Activated naive CD8-positive, alpha-beta T cell treated with anti-CD3 and anti-CD28 coated beads, Interleukin-2, amount 10 ng/mL, durations not matched to agents 7 days and 5 days (primary cell): ENCODE data around the gene PRICKLE3. TPM values are rescaled to one million over a fixed set of nuclear protein-coding genes. Genes with fewer than 3 reads are reported as not detected.
A peak's percentile ranks its signal among the peaks of the same experiment; 100 is the strongest.
"Not testable (repeated sequence)": the region's sequence is repeated elsewhere in the genome, so short reads cannot be mapped to it uniquely, and the experiment has no call there.

ENCODE experiments used
- ATAC-seq: fragments of 150-1000 bp; cut with Tn5 transposase; one replicate; pipeline ENCODE4 v1.10.0; 2021; ENCODE audit warnings: low read depth, moderate library complexity
- POLR2A ChIA-PET: fragments of 350-600 bp; sonication (Branson Sonifier 250); formaldehyde crosslinking; loops from one replicate; lab custom pipeline; 2021; ENCODE audit warnings: antibody characterized with exemption; lab: Charles Lee
- DNase-seq: peaks from one replicate; pipeline ENCODE4 v3.0.0; 2021
- H3K27ac Mint-ChIP-seq: one replicate; pipeline ENCODE4 v1.8.0; 2022; ENCODE audit warnings: mild to moderate bottlenecking, mixed read lengths
- H3K27me3 Mint-ChIP-seq: one replicate; pipeline ENCODE4 v1.8.0; 2022; ENCODE audit warnings: mild to moderate bottlenecking, moderate library complexity, mixed read lengths
- H3K36me3 Mint-ChIP-seq: one replicate; pipeline ENCODE4 v1.8.0; 2021; ENCODE audit warnings: mild to moderate bottlenecking, mixed read lengths
- H3K4me1 Mint-ChIP-seq: one replicate; pipeline ENCODE4 v1.8.0; 2021; ENCODE audit warnings: mixed read lengths
- H3K4me3 Mint-ChIP-seq: one replicate; pipeline ENCODE4 v1.8.0; 2022; ENCODE audit warnings: mild to moderate bottlenecking, moderate library complexity, mixed read lengths
- H3K9me3 Mint-ChIP-seq: one replicate; pipeline ENCODE4 v1.8.0; 2021; ENCODE audit warnings: mixed read lengths
- total RNA-seq, 2 experiments: library from RNA; stranded (reverse); gene quantifications; one replicate each; pipeline ENCODE4 v1.2.3, GENCODE V29; 2021

Gene PRICKLE3
- total RNA-seq, 2 experiments from 2014 or later = 16.1 to 16.7 TPM

DNA sequence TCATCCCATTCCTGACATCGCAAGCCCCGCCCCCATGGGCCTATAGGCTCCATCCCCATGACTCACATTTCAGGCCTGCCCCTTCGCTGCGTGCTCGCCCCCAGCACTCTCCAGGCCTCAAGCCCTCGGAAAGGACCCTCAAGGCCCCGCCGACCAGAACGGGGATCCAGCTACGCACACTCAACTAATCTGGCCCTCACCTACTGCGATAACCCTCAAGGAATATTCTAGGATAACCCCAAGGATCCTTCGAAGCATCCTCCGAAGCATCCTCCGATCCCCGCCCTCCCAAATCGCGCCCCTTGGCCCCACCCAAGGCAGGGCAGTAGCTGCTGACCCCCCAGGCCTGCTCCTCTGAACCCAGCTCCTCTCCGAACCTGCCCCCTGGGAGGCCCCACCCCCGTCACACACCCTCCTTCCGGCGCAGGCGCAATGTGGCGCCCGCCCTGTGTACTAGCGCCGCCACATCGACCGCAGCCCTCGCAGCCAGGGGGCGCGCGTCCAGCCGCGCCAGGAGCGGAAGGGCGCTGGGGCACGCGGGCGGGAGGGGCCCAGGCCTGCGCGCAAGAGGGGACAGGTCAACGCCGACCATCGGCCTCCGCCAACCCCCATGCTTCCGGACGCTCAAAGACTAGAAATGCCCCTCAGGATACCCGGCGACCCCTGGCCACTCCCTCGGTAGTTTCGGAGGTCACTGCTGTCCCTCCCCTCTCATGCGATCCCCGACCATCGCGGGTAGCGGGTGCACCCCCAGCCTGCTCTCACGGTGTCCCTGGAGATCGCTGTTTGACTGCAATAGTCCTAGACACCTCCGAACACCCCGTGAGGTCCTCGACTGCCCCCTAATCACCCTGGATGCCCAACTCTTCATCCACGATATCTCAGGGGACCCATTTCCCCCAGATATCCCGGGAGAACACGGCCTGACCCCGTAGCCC is 30.0 kb downstream of the PRICKLE3 start:
- H3K9me3 Mint-ChIP-seq = no peaks in the 10 kb centered on the region
- DNase-seq (peak; percentile 88), ATAC-seq (peak; percentile 92)
- peak overlapping the region; percentile 94 for H3K4me3 Mint-ChIP-seq
- peak overlapping the region; percentile 97 for H3K27ac Mint-ChIP-seq
- H3K4me1 Mint-ChIP-seq = peaks cover 17% of the 10 kb centered on the region
- no peaks in the 10 kb centered on the region for H3K36me3 Mint-ChIP-seq
- POLR2A ChIA-PET = interaction anchor here (0.6 to 1.5 kb wide), 10 partner anchors 10 to 767 kb away, joined by 3 to 7 read pairs (median 3); partner anchors contain the start of genes GRIPAP1, PLP2 and TFE3
- H3K27me3 Mint-ChIP-seq = no peaks in the 10 kb centered on the region

DNA sequence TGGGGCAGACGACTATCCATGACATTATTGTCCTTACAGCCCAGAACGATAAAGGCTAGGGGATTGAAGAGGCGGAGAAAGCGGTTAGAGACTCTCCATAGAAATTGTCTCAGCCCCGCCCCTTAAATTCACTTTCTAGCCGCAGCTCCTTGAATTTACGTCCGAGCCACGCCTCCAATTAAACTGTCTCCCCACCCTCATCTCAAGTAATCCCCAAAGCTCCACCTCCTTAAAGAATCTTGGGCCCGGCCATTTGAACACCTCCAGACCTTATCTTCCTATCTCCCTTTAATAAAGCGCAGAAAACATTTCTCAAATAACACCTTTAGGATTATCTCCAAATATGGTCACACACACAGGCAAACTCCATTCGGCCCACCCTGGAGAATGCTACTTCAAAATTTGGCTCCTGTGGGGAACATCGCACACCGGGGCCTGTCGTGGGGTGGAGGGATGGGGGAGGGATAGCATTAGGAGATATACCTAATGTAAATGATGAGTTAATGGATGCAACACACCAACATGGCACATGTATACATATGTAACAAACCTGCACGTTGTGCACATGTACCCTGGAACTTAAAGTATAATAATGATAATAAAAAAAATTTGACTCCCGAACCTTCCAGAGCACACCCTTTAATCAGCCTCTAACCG is 30.8 kb downstream of the PRICKLE3 start:
- ATAC-seq = peak; percentile 18
- Mint-ChIP-seq H3K4me1 (peaks cover 15% of the 10 kb centered on the region), H3K27me3 (no peaks in the 10 kb centered on the region), H3K36me3 (no peaks in the 10 kb centered on the region), H3K27ac (peak overlapping the region; percentile 97), H3K9me3 (no peaks in the 10 kb centered on the region), H3K4me3 (peak overlapping the region; percentile 94)
- DNase-seq = no peak
- POLR2A ChIA-PET = interaction anchor here (0.6 to 1.5 kb wide), 10 partner anchors 11 to 413 kb away, joined by 3 to 7 read pairs (median 3); partner anchors contain the start of genes GRIPAP1, PLP2 and TFE3

DNA sequence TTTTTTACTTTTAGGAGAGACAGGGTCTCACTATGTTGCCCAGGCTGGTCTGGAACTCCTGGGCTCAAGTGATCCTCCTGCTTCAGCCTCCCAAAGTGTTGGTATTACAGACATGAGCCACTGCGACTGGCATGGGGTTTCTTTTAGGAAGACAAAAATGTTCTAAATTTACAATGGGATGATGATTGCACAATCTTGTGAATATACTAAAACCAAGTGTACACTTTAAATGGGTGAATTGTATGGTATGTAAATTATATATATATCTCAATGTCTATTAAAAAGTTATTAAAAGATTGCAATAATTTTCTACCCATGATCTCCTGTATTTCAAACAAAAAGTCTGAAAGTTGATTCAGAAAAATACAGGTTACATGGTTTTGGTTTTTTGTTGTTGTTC is 32.7 kb downstream of the PRICKLE3 start:
- H3K4me1 Mint-ChIP-seq = peaks cover 15% of the 10 kb centered on the region
- DNase-seq (no peak), ATAC-seq (no peak)
- no peaks in the 10 kb centered on the region for H3K27me3 Mint-ChIP-seq
- no peaks in the 10 kb centered on the region for H3K9me3 Mint-ChIP-seq
- H3K4me3 Mint-ChIP-seq = no peak overlapping the region
- H3K36me3 Mint-ChIP-seq = no peaks in the 10 kb centered on the region
- H3K27ac Mint-ChIP-seq = no peak overlapping the region
- POLR2A ChIA-PET = no interaction called here

DNA sequence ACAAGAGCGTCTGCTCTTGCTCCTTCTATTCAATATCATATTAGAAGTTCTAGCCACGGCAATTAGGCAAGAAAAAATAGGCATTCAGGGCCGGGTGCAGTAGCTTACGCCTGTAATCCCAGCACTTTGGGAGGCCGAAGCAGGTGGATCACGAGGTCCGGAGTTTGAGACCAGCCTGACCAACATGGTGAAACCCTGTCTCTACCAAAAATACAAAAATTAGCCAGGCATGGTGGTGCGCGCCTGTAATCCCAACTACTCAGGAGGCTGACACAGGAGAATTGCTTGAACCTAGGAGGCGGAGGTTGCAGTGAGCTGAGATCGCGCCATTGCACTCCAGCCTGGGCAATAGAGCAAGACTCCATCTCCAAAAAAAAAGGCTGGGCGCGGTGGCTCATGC is 36.9 kb downstream of the PRICKLE3 start:
- H3K27me3 Mint-ChIP-seq, DNase-seq, ATAC-seq, H3K36me3 Mint-ChIP-seq, H3K4me1 Mint-ChIP-seq, POLR2A ChIA-PET, H3K9me3 Mint-ChIP-seq, H3K4me3 Mint-ChIP-seq, H3K27ac Mint-ChIP-seq: not testable (repeated sequence)

DNA sequence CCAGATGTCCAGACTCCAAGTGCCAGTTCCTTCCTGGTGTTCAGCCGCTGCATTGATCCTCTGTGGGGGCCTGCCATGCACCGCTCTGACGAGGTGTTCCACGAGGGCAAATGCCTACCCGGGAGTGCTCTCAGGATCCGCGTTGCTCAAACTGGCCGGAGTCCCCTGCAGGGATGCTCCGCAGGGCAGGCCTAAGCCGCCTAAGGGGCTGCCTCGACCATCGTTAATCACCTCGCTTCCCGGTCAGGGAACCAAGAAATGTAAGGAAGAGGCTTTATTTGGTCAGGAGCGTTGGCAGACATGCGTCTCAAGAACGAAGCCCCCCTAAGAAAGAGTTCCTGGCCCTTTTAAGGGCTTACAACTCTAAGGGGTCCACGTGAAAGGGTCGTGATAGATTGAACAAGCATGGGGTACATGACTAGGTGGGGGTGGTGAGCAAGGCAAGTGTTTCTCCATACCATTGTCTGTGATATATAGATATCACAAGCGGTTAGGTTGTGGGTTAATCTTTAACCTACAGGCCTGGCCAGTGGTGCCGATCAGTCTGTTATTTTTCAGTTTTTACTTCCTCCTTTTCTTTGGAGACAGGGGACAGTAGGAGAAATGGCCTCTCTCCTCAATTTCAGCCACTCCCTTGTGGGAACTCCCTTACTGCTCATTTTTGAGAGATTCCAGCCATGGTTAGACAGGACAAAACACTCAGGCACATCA is 37.6 kb downstream of the PRICKLE3 start:
- H3K4me3 Mint-ChIP-seq, H3K36me3 Mint-ChIP-seq, H3K9me3 Mint-ChIP-seq, DNase-seq, ATAC-seq, H3K27ac Mint-ChIP-seq, POLR2A ChIA-PET, H3K4me1 Mint-ChIP-seq, H3K27me3 Mint-ChIP-seq: not testable (repeated sequence)

DNA sequence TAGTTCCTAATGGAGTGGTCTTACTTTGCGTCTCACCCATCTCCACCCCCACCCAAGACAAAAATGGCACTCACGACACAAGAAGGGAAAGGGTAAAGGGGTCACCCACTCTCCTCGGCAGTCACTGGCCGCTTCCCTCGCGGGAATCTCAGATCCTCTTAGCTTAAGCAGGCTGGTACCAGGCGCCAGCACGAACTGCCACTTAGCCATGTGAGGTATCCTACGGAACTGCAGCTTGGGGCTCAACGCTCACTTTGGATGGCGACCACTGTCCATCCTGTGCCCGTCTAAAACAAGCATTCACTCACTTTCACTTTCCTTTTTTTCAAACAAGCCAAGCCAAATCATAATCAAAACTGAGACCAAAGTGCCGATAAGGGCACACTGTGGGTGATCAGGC is 38.2 kb downstream of the PRICKLE3 start:
- H3K4me1 Mint-ChIP-seq = no peaks in the 10 kb centered on the region
- ATAC-seq (no peak), DNase-seq (no peak)
- H3K36me3 Mint-ChIP-seq = peaks cover 1% of the 10 kb centered on the region
- H3K4me3 Mint-ChIP-seq = no peak overlapping the region
- no peaks in the 10 kb centered on the region for H3K27me3 Mint-ChIP-seq
- no peaks in the 10 kb centered on the region for H3K9me3 Mint-ChIP-seq
- POLR2A ChIA-PET = no interaction called here
- no peak overlapping the region for H3K27ac Mint-ChIP-seq

DNA sequence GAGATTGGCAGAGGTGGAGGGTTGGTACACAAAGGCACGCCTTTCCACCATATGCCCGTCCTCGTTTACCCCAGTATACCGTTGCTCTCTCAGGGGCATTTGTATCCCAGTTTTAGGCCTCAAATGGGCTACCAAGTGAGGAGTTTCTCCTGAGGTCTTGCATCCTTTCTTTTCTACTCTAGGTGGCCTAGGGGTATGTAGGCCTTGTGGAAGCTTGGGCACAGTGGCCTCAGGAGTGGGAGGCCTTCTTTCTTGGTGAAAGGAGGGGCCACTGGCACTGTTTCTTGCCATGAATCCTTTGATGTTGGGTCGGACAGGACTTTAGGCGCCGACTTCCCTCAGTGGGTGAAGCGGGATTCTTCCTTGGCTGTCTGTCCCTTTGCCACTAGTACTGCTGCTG is 38.9 kb downstream of the PRICKLE3 start:
- DNase-seq (no peak), ATAC-seq (no peak)
- no peaks in the 10 kb centered on the region for H3K4me1 Mint-ChIP-seq
- H3K27me3 Mint-ChIP-seq = no peaks in the 10 kb centered on the region
- H3K4me3 Mint-ChIP-seq = no peak overlapping the region
- peaks cover 1% of the 10 kb centered on the region for H3K36me3 Mint-ChIP-seq
- H3K9me3 Mint-ChIP-seq = no peaks in the 10 kb centered on the region
- no peak overlapping the region for H3K27ac Mint-ChIP-seq
- POLR2A ChIA-PET = no interaction called here

DNA sequence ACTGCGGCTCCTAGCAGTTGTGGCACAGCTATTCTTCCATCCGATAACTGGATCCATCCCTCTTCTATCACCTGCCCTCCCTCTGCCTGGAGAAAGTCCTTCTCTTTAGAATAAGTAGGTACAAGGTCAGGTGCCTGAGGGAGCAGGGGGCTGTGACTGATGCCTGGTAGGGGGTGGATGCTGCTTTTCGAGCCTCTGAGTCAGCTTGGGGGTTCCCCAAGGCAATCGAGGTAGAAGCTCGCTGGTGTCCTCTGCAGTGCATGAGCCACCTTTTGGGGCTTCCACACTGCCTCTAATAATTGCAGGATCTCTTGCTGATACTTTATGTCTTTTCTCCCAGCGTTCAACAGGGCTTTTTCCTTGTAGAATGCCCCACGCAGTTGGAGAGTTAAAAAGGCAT is 43.0 kb downstream of the PRICKLE3 start:
- H3K27me3 Mint-ChIP-seq, H3K4me1 Mint-ChIP-seq, H3K27ac Mint-ChIP-seq, H3K4me3 Mint-ChIP-seq, POLR2A ChIA-PET, ATAC-seq, H3K9me3 Mint-ChIP-seq, DNase-seq: not testable (repeated sequence)
- peaks cover 15% of the 10 kb centered on the region for H3K36me3 Mint-ChIP-seq

DNA sequence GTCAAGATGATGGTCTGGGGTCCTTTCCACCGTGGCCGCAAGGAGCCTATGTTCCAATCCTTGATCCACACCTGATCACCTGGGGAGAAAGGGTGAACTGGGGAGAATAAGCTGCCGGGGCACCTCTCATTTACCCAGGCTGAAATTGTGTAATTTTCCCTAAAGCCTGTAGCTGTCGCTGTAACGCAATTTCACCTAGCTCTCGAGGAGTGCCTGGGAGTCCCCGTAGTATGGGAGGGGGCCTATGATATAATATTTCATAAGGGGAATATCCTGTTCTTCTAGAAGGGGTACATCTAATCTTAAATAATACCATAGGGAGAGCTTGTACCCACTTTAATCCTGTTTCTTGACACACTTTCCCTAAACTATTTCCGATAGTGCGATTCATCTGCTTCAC is 43.9 kb downstream of the PRICKLE3 start:
- POLR2A ChIA-PET, ATAC-seq: not testable (repeated sequence)

DNA sequence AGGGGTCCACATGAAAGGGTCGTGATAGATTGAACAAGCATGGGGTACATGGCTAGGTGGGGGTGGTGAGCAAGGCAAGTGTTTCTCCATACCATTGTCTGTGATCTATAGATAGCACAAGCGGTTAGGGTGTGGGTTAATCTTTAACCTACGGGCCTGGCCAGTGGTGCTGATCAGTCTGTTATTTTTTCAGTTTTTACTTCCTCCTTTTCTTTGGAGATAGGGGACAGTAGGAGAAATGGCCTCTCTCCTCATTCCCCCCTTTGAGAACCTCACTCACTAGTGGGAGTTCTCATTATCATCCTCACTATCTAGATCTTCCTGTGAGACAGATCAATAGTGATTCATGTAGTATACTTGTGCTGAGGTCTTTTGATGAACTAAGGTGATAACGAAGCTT is 46.5 kb downstream of the PRICKLE3 start:
- Mint-ChIP-seq H3K4me3 (no peak overlapping the region), H3K36me3 (peaks cover 14% of the 10 kb centered on the region), H3K27me3 (no peaks in the 10 kb centered on the region), H3K9me3 (peaks cover 7% of the 10 kb centered on the region), H3K4me1 (no peaks in the 10 kb centered on the region), H3K27ac (no peak overlapping the region)
- ATAC-seq (no peak), DNase-seq (no peak)
- POLR2A ChIA-PET = no interaction called here

More for the DNA sequence above, 43.9 kb downstream of the PRICKLE3 start:
- H3K9me3 Mint-ChIP-seq, DNase-seq, H3K4me3 Mint-ChIP-seq, H3K4me1 Mint-ChIP-seq, H3K27ac Mint-ChIP-seq, H3K27me3 Mint-ChIP-seq: not testable (repeated sequence)
- peaks cover 14% of the 10 kb centered on the region for H3K36me3 Mint-ChIP-seq

DNA sequence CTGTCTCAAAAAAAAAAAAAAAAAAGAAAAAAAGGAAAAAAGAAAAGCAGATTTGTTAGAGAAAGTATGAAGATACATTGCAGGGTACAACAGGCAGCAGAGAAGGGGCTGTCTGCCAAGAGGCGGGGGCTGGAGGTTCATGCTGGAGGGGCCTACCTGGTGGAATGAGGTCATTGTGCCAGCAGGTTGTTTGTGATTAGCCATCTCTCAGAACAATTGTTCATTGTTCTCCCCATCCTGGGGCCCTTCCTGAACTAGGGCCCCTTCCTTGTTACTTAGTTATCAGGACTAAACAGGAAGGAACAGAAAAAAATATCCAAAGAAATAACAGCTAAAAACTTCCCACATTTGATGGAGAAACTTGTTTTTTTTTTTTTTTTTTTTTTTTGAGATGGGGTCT is 48.7 kb downstream of the PRICKLE3 start:
- Mint-ChIP-seq H3K27ac (no peak overlapping the region), H3K4me1 (no peaks in the 10 kb centered on the region), H3K27me3 (no peaks in the 10 kb centered on the region), H3K36me3 (peaks cover 14% of the 10 kb centered on the region), H3K4me3 (no peak overlapping the region), H3K9me3 (peaks cover 7% of the 10 kb centered on the region)
- ATAC-seq = no peak
- DNase-seq = no peak
- POLR2A ChIA-PET = no interaction called here

DNA sequence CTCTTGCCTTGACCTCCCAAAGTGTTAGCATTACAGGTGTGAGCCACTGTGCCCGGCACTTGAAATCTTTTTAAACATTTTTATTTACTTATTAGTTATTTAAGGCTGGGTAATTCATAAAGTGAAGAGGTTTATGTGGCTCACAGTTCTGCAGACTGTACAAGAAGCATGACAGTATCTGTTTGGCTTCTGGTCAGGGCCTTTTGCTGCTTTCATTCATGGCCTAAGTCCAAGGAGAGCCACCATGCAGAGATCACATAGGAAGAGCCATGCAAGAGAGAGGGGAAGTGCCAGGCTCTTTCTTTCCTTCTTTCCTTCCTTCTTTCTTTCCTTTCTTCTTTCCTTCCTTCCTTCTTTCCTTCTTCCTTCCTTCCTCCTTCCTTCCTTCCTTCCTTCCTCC is 52.4 kb downstream of the PRICKLE3 start:
- Mint-ChIP-seq H3K9me3 (no peaks in the 10 kb centered on the region), H3K27me3 (no peaks in the 10 kb centered on the region), H3K4me1 (no peaks in the 10 kb centered on the region), H3K27ac (no peak overlapping the region), H3K4me3 (no peak overlapping the region), H3K36me3 (no peaks in the 10 kb centered on the region)
- ATAC-seq (no peak), DNase-seq (no peak)
- POLR2A ChIA-PET = no interaction called here

DNA sequence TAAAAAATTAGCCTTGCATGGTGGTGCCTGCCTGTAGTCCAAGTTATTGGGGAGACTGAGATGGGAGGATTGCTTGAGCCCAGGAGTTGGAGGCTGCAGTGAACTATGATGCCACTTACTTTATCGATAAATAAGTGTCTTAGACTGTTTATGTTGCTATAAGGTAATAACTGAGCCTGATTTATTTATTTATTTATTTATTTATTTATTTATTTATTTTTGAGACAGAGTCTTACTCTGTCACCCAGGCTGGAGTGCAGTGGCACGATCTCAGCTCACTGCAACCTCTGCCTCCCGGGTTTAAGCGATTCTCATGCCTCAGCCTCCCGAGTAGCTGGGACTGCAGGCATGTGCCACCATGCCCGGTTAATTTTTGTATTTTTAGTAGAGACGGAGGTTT is 53.9 kb downstream of the PRICKLE3 start:
- H3K36me3 Mint-ChIP-seq, H3K4me3 Mint-ChIP-seq, H3K9me3 Mint-ChIP-seq, ATAC-seq, H3K27me3 Mint-ChIP-seq, H3K27ac Mint-ChIP-seq, DNase-seq, H3K4me1 Mint-ChIP-seq: not testable (repeated sequence)
- POLR2A ChIA-PET = interaction anchor here (0.6 kb wide), 1 partner anchor 18 kb away, joined by 3 read pairs; no protein-coding TSS in a partner anchor
